GM21529 (cell line): ENCODE results near the gene UFM1.
"Not testable (repeated sequence)": the region's sequence is repeated elsewhere in the genome, so short reads cannot be mapped to it uniquely, and the experiment has no call there.

Source experiments
- ATAC-seq: cut with Tn5 transposase; IDR thresholded peaks from one replicate; pipeline ENCODE4 v1.9.1; 2021; ENCODE audit not compliant: unreplicated experiment

The UFM1 gene

GRCh38 chr13:38349390-38350113, at the start of gene UFM1:
TSS of gene UFM1 (plus strand) at chr13:38349851. CDS start at chr13:38349920, 69 bp downstream.
- ATAC-seq: peak; percentile 92

DNA sequence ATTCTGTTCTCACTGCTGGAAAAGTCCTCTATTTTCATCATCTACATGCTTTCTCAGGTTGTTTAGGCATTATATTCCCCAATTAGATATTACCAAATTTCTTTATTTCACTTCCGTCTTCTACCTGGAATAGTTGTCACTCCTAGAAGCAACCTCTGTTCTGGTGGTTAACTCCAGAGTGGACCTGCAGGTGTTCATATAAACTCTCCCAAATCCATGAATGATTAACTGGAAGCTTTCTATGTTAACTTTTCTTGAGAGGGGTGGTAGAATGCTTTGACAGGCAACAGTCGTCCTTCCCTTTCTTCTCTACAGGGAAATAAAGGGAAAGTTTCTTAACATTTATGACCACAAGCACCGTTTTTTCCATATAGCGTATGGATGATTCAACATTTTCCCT, 48.4 kb upstream of the UFM1 start:
- ATAC-seq: no peak

DNA sequence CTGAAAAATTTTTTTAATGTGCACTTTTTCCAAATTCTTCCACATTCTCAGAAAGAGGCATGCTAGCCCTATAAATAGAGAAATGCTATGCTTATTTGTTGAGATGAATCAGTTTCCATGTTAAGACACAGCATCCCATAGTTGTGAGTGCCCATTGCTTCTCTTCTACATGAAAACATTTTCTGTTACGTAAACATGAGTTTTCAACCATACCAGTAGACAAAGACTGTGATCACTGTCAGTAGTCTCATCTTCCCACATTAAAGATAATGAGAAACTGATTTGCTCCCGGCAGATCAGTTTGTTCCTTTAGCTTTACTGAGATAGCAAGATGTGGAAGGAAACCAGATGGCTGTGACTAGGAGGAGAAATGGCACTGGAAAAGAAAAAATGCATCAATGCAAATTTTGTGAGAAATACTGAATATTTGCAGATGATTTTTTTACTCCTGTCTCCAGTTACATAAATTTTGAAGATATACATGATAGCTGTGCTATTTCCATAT, 45.8 kb upstream of the UFM1 start:
- no peak for ATAC-seq

DNA sequence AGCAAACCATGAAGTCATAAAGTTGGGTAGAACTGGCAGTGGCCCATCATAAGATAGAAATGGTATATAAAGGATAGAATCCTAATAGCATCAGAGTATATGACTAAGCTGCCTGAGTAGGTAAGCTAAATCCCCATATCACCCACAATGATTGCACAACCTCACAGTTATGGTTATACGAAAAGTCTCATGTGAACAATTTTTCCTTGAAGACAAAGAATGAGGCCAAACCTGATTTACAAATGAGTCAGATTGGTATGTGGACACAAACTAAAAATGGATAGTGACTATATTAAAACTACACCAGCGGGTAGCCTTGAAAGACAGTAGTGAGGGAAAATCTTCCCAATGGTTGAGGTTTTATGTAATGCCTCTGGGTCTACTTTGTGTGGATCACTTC, 40.9 kb upstream of the UFM1 start:
- ATAC-seq: no peak

GRCh38 chr13:38309397-38309796, 40.3 kb upstream of the UFM1 start:
- ATAC-seq: no peak

DNA sequence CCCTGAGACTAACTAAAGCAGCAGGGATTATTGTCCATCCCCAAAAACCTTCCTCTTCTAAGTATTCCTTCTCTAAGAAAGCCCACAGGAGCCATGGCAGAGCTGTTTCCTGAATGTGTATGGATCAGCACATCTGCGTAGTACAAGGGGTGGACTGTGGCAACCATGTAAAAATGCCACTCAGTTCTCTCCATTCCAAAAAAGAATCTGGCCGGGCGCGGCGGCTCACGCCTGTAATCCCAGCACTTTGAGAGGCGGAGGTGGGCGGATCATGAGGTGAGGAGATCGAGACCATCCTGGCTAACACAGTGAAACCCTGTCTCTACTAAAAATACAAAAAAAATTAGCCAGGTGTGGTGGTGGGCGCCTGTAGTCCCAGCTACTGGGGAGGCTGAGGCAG, 38.5 kb upstream of the UFM1 start:
- ATAC-seq: not testable (repeated sequence)

- ATAC-seq: no peak
These were observed 33.5 kb upstream of the UFM1 start for GRCh38 chr13:38316129-38316528.

- ATAC-seq: no peak
These were observed 28.0 kb upstream of the UFM1 start for GRCh38 chr13:38321654-38322053.

GRCh38 chr13:38325426-38325825, 24.2 kb upstream of the UFM1 start:
- no peak for ATAC-seq

- ATAC-seq: no peak
These were observed 21.0 kb upstream of the UFM1 start for GRCh38 chr13:38328699-38329098.

- ATAC-seq: no peak
These were observed 14.8 kb upstream of the UFM1 start for GRCh38 chr13:38334845-38335244.

DNA sequence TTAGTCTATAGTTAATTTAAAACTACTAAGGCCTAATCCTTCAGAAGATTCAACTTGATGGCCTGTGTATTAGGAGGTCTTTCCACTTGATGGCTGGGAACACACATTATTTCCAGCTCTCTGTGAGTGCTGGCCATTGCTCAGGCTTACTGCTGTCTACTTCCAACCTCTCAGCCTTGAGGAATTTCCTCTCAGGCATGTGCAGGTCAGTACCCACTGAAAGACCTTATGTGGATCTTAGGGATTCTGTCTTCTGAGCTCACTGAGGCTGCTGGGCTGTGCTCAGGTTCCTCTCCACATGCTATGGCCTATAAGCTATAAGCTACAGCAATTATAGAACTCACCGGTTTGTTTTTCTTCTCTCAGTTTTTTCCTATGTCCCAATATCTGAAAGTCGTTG, 11.6 kb upstream of the UFM1 start:
- no peak for ATAC-seq

DNA sequence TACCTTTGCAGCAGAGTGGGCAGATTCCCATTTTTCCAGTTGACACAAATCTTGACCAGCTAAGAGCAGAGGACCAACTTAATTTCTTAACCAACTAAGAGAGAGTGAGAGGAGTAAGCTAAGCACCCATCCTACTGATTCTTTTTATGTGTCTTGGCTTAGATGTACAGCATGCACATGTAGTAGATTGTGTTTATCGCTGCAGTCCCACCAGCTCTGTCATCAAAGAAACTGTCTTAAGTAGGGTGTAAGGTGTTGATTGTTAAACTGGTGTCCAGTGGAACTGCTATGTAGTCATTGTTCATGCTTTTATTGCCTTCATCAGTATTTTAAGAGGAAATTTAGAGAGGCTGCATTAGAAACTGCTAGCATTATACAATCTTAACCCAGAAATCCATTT, 9.0 kb upstream of the UFM1 start:
- ATAC-seq: no peak

- no peak for ATAC-seq
These were observed 8.4 kb upstream of the UFM1 start for GRCh38 chr13:38341149-38341692.

- ATAC-seq: no peak
These were observed 2.9 kb upstream of the UFM1 start for GRCh38 chr13:38346764-38347163.

DNA sequence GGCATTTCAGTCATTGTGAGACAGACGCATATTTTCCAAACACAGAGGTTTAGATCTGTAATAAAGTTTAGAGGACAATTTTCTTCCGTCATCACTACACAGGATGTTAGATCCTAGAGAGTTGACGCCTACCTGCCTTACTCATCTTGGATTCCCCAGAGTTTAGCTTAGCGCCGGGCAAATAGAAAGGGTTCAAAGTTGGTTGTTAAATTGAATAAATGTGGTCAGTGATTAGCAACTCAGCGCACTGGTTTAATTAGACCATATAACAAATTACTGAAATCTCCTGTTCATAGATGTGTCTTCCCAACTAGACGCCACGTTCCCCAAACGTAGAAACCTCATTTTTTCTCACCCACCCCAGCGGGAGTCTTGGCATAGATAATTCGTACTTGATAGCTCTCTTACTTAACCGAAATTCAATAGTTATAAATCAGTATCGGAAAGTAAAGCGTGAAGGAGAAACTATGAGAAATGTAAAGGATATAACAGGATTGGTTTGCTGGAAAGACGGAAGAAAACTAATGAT, 726 bp upstream of the UFM1 start:
- peak; percentile 16 for ATAC-seq

- peak; percentile 37 for ATAC-seq
These were observed 515 bp downstream of the UFM1 start for GRCh38 chr13:38350114-38350617.

DNA sequence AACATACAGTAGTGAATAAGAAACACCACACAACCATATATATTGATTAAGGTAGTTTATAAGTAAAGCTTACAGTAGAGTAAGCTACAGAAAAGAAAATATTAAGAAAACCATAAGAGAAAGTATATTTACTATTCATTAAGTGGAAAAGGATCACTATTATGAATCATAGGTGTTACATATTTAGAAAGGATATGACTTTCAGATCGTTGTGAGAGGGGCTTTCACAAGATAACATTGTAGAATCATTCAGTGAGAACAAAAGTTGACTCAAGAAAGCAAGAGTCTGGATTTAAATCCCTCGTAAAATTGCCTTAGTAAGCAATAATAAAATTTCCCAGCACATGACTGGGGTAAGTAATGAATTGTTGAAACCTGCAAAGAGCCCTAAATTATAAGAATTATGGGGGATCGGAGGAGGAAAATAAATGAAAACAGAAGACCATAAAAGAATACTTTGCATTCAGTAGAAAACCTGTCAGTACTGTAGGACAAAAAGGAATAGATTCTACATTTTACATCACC, 6.0 kb downstream of the UFM1 start:
- ATAC-seq: no peak

DNA sequence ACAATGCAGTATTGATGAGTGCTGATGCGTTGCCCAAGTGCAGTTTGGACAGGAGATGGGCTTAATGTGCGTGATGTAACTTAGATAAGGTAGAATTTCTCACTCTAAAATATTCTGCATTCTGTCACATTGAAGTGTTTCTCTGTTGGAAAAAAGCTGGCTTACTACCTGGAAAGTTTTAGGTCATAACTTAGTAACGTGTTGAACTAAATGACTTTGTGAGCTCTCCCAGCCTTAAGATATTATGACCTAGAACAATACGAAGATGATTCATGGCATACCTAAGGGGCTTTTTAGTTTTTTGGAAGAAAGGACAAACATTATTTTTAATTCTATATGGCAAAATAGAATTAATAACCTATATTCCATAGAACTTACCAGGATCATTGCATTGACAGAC, 9.0 kb downstream of the UFM1 start:
- no peak for ATAC-seq

DNA sequence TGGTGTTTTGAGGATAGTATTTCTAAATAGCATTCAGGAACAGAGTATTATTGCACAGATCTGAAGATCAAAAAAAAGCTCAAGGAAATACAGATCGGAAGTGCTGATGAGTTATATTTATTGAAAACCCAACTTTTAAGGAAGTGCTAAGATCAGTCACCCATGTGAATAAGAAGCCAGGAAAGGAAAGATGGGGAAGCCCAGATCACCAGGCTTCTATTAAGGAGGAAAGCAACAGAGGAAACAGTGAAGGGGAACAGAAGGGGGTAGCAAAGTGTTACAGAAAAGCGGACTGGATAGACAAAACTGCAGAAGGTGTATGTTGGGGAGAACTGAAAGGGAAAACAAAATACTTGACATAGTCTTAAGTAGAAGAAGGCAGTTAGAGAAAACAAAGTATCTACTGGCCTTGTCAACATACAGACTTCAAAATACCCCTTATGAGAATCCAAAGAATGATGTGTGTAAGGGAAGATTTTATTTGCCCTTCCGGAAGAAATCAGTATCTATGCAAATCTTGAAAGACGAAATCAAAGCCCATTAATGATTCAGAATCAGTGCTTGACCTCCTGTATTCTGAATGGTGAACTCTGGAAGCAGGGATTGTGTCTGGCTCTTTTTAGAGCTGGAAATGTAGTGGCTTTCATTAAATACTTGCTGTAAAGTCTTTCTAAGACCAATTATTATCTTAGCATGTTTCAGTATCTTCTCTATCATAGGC, 12.1 kb downstream of the UFM1 start:
- ATAC-seq: no peak

DNA sequence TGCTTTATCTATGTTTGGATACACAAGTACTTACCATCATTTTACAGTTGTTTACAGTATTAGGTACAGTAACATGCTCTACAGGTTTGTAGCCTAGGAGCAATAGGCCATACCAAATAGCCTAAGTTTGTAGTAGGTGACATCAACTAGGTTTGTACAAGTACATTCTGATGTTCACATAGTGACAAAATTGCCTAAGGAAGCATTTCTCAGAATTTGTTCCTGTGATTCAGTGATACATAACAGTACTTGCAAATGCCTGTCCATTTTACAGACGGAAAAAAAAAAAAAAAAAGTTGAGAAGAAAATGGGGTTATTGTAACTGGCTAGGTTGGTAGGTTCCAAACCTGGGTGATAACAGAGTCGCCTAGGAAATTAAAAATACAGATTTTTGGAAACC, 13.6 kb downstream of the UFM1 start:
- ATAC-seq: no peak
